ENCODE data around the gene PVALEF.

DNA sequence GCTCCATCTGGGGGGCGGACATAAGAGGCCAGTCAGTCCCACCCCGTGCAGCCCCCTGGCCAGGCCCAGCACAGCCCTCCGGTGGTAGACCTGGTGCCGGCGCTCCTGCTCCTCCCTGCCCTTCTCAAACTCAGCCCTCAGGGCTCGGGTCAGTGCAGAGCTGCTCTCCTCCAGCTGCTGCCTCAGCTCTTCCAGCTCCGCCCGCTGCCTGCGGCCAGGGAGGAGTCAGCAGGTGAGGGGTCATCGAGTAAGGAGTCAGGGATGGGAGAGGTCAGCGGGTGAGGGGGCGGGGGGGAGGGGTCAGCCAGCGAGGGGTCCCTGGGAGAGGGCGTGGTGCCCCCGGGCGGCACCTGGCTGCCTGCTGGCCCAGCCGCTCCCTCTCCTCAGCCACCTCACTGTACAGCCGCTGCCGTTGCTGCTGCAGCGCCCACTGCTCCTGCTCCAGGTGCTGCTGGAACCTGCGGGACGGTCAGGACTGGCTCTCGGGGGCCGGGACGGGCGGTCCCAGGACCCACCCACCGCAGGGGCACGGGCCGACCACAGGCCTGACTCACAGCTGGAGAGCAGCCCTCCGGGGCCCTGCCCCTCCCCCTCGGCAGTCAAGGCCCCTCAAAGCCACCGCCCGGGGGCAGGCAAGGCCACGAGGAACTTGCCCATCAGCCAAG lies 27.2 kb downstream of the PVALEF start:
- TF ChIP-seq, protein P1, sequence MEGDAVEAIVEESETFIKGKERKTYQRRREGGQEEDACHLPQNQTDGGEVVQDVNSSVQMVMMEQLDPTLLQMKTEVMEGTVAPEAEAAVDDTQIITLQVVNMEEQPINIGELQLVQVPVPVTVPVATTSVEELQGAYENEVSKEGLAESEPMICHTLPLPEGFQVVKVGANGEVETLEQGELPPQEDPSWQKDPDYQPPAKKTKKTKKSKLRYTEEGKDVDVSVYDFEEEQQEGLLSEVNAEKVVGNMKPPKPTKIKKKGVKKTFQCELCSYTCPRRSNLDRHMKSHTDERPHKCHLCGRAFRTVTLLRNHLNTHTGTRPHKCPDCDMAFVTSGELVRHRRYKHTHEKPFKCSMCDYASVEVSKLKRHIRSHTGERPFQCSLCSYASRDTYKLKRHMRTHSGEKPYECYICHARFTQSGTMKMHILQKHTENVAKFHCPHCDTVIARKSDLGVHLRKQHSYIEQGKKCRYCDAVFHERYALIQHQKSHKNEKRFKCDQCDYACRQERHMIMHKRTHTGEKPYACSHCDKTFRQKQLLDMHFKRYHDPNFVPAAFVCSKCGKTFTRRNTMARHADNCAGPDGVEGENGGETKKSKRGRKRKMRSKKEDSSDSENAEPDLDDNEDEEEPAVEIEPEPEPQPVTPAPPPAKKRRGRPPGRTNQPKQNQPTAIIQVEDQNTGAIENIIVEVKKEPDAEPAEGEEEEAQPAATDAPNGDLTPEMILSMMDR (optimal IDR thresholded peaks at IDR 0.05 in 1 of 3, IDR thresholded peaks at IDR 0.05 in 1 of 3, conservative IDR thresholded peaks at IDR 0.05 in 1 of 3; ENCODE audit: extremely low read depth in 1 of 3, insufficient read depth in 2 of 3, low read length in 3 of 3), result no peak
- TF ChIP-seq EZH2 (IDR thresholded peaks at IDR 0.05; ENCODE audit: low read length), result no peak

Measured in keratinocyte (primary cell).